C4-2B (cell line): ENCODE data around the gene MS4A4A.
"Not testable (repeated sequence)": the region's sequence is repeated elsewhere in the genome, so short reads cannot be mapped to it uniquely, and the experiment has no call there.

Experiments
- H3K27ac ChIP-seq: fragments of 450-650 bp; 2 replicates; pipeline ENCODE4 v1.5.1; 2017
- ZFX ChIP-seq: fragments of 450-650 bp; IDR thresholded peaks from 2 replicates; pipeline ENCODE4 v1.6.1; 2017
- TF ChIP-seq, protein P1 (sequence below): fragments of 450-650 bp; conservative IDR thresholded peaks from 2 replicates; pipeline ENCODE4 v1.5.1; 2017; ENCODE audit warnings: mild to moderate bottlenecking

Gene MS4A4A

DNA sequence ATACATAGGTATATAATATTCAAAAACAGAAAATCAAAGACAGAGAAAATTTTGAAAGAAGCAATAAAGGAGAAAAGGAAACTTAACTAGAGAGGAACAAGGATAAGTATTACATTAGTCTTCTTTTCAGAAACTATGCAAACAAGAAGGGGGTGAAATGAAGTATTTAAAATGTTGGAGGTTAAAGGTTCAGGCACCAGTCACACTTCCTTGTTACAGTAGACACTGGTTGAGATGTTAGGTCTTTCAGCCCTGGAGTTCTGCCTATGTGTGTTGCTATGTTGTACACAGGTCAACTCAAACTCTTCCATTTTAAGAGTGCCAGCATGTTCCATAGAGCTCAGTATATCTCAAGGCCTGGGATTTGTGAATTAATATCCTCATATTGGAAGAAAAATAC, 6.0 kb upstream of the MS4A4A start:
- no peak for TF ChIP-seq ZFX
- TF ChIP-seq, protein P1, sequence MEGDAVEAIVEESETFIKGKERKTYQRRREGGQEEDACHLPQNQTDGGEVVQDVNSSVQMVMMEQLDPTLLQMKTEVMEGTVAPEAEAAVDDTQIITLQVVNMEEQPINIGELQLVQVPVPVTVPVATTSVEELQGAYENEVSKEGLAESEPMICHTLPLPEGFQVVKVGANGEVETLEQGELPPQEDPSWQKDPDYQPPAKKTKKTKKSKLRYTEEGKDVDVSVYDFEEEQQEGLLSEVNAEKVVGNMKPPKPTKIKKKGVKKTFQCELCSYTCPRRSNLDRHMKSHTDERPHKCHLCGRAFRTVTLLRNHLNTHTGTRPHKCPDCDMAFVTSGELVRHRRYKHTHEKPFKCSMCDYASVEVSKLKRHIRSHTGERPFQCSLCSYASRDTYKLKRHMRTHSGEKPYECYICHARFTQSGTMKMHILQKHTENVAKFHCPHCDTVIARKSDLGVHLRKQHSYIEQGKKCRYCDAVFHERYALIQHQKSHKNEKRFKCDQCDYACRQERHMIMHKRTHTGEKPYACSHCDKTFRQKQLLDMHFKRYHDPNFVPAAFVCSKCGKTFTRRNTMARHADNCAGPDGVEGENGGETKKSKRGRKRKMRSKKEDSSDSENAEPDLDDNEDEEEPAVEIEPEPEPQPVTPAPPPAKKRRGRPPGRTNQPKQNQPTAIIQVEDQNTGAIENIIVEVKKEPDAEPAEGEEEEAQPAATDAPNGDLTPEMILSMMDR: no peak
- H3K27ac ChIP-seq: no peak overlapping the region

DNA sequence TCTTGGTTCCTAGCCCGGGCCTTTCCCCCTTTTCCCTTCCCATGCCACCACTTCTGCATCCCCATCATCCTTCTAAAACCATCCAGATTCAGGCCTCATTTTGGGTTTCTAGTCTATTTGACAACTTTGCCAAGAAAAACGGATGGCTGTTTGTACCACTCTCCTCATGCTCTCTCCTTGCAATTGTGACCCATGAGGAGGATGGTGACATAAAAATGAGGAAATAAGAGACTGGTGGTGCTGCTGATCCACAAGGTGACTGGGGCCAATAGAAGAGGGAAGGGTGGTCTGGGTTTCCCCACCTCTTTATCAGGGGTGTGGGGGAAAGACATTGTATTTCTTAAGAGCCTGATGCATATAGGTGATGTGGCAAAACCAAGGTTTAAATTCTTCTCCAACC, 1.0 kb downstream of the MS4A4A start:
- TF ChIP-seq, protein P1: no peak
- TF ChIP-seq ZFX: no peak
- H3K27ac ChIP-seq: no peak overlapping the region

DNA sequence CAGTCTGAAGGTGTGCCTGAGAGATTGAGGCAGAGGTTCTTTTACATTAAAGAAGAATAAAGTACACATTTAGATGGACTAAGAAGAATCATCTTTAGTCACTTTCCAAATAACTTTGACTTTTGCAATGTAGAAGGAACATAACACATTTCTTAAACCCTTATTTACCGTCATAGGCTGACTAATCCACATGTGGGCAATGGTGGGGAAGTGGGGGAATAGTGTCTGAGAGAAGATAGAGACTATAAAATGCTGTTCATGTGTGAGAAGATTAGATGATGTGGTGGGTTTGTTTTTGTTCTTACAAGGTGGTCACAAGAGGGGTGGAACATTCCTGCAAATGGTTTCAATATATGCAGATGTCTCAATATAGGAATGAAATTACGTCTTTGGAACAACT, 1.8 kb downstream of the MS4A4A start:
- no peak overlapping the region for H3K27ac ChIP-seq
- TF ChIP-seq, protein P1: no peak
- TF ChIP-seq ZFX: no peak

DNA sequence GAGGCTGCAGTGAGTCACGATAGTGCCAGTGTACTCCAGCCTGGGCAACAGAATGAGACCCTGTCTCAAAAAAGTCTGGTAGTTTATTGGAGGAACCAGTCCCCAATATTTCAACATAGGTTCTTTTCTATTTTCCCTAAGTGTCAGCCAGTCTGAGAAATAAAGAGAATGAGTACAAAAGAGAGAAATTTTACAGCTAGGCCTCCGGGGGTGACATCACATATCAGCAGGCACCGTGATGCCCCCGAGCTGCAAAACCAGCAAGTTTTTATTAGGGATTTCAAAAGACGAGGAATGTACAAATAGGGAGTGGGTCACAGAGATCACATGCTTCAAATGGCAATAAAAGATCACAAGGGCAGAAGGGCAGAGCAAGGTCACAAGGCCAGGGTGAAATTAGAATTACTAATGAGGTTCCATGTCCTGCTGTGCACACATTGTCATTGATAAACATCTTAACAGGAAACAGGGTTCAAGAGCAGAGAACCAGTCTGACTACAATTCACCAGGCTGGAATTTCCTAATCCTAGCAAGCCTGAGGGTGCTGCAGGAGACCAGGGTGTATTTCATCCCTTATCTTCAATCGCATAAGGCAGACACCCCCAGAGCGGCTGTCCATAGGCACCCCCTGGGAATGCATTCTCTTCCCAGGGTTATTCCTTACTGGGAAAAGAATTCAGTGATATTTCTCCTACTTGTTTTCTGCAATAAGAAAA, 5.1 kb downstream of the MS4A4A start:
- peak overlapping the region; percentile 25; the same call in 1 of the 2 replicates for H3K27ac ChIP-seq

DNA sequence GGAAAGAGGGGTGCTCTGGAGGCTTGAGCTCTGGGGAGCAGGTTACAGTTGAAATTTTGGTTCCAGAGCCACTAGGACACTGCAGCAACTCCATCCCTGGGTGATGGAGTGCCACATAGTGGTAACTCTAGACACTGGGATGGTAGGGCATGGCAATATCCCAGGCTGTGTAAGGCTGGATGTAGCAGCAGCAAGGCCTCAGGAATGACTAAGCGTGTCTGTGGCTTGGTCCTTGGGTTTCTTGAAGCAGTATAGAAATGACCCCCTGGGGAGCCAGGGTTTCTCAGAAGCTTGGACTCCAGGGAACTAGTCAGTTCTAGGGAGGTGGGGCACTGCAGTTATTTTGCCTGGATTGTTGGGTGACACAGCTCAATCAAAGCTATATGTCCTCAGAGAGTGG, 8.1 kb downstream of the MS4A4A start:
- TF ChIP-seq, protein P1: no peak
- TF ChIP-seq ZFX: no peak
- H3K27ac ChIP-seq: no peak overlapping the region

DNA sequence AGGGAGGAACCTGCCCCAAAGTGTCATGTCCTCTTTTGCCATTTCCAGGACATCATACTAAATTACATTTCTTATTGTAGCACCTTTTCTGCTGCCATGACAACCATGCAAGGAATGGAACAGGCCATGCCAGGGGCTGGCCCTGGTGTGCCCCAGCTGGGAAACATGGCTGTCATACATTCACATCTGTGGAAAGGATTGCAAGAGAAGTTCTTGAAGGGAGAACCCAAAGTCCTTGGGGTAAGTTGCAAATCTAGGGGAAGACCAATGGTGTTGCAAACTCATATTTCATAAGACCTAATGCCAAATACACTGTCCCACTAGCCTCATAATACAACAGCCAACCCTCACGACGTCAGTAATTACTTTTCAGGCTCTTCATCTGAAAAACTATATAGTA, 11.7 kb downstream of the MS4A4A start:
- H3K27ac ChIP-seq: no peak overlapping the region
- TF ChIP-seq, protein P1: no peak
- no peak for TF ChIP-seq ZFX

DNA sequence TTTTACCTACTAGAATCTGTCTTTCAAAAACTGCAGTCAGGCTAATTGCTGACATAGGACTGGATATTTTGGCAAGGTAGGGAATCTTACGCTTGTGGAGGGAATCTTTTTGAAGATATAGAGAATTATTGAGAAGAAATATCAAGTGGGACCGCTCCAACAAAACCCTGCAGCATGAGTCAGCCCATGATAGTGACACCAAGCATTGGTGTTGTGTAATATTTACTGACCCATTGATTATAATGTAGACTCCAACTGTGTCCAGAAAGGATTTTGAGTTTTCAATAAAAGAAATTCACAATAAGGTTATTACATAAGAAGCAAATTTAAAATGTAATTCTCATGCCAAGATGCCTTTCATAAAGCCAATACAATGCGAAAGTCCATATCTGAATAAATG, 20.7 kb downstream of the MS4A4A start:
- H3K27ac ChIP-seq: no peak overlapping the region
- TF ChIP-seq ZFX: no peak
- TF ChIP-seq, protein P1: no peak

DNA sequence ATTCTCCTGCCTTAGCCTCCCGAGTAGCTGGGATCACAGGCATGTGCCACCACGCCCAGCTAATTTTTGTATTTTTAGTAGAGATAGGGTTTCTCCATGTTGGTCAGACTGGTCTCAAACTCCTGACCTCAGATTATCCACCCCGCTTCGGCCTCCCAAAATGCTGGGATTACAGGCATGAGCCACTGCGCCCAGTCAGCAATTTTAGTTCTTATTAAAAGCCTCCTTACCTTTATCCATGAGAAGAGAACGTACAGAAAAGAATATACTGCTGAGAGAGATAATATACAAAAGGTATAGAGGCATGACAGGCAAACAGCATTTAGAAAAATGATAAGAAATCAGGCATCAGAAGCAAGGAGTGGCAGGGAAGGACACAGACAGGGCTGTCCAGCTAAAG, 21.4 kb downstream of the MS4A4A start:
- not testable (repeated sequence) for H3K27ac ChIP-seq
